Stomach (tissue), 9 donors: ENCODE data around the gene TTR. TPM values are rescaled to one million over a fixed set of nuclear protein-coding genes. Genes with fewer than 3 reads are reported as not detected.

ENCODE experiments used
- DNase-seq, 2 donors: peaks; one replicate each; pipeline versions ENCODE4 v3.0.0 to v3.0.0-alpha.2; 2013 to 2019
- H3K27ac ChIP-seq, 5 donors: fragments of 200-600 bp in 4 of 5; sonication (generic) in 4 of 5; one replicate each; pipeline ENCODE4 v1.5.1; 2013 to 2019; ENCODE audit warnings: mild to moderate bottlenecking in 1 of 5, moderate library complexity in 1 of 5
- H3K27me3 ChIP-seq, 3 donors: fragments of 200-600 bp; sonication (generic); one replicate each; pipeline ENCODE4 v1.5.1; 2017 to 2019; ENCODE audit warnings: mixed run types in 1 of 3
- H3K36me3 ChIP-seq, 4 donors: fragments of 200-600 bp; sonication (generic); 1 replicate in 3 of 4; 2 replicates in 1 of 4; pipeline ENCODE4 v1.5.1; 2016 to 2019
- H3K4me1 ChIP-seq, 4 donors: fragments of 200-600 bp; sonication (generic); one replicate each; pipeline ENCODE4 v1.5.1; 2016 to 2019
- H3K4me3 ChIP-seq, 4 donors: fragments of 200-600 bp; sonication (generic) in 3 of 4; one replicate each; pipeline ENCODE4 v1.5.1; 2016 to 2019; ENCODE audit warnings: mild to moderate bottlenecking in 1 of 4
- H3K9me3 ChIP-seq, 4 donors: fragments of 200-600 bp; sonication (generic); one replicate each; pipeline ENCODE4 v1.5.1; 2016 to 2019
- CTCF ChIP-seq, 7 experiments: fragments of 450-650 bp in 4 of 7; fragments of 200-600 bp in 3 of 7; sonication (generic) in 3 of 7; IDR thresholded peaks; one replicate each; pipeline ENCODE4 v1.5.1; 2016 to 2019; ENCODE audit warnings: antibody characterized with exemption in 7 of 7, control low read depth in 2 of 7, mild to moderate bottlenecking in 1 of 7
- EP300 ChIP-seq: sonication (generic); formaldehyde crosslinking; IDR thresholded peaks from one replicate; pipeline ENCODE4 v1.6.1; 2017; ENCODE audit warnings: antibody characterized with exemption
- POLR2A ChIP-seq, 4 donors: fragments of 450-650 bp; IDR thresholded peaks; one replicate each; pipeline ENCODE4 v1.6.1; 2016; ENCODE audit warnings: antibody characterized with exemption in 4 of 4, control low read depth in 2 of 4, mild to moderate bottlenecking in 1 of 4, moderate library complexity in 1 of 4
- POLR2AphosphoS5 ChIP-seq, 3 donors: sonication (generic); formaldehyde crosslinking; IDR thresholded peaks; one replicate each; pipeline ENCODE4 v1.6.1; 2016; ENCODE audit warnings: antibody characterized with exemption in 3 of 3
- WGBS, 5 donors: extraction: QIAGEN DNeasy Blood & Tissue Kit in 3 of 5; methylation state at CpG; one replicate each; pipeline versions ENCODE4 v1.1.5 to v1.1.7; 2013 to 2018; 5-methylcytosine and 5-hydroxymethylcytosine counted together
- intact Hi-C: fragments of 100-400 bp; cut with DNase I; formaldehyde crosslinking; loops from one replicate; pipeline ENCODE4 v1.15.1; 2023; ENCODE audit warnings: low total_unique reads
- polyA plus RNA-seq, 3 donors: library from polyadenylated mRNA; stranded (reverse); fragments of 200-250 nt; gene quantifications; one replicate each; pipeline ENCODE4 v1.2.3, GENCODE V29; 2013
- total RNA-seq, 5 donors: library from RNA; depleted of rRNA; stranded (reverse); fragments of >200 nt; gene quantifications; one replicate each; pipeline versions ENCODE4 v1.1.0 to v1.2.3, GENCODE V29; 2014 to 2016
- donor health status: healthy with polysubstance abuse.
- donor health status: Bipolar disorder and iron deficiency.
- donor health status: healthy.

The TTR gene
- total and polyA plus RNA-seq, 8 donors = 2.5 to 24.8 (median 8.0) TPM; not detected in 3

DNA sequence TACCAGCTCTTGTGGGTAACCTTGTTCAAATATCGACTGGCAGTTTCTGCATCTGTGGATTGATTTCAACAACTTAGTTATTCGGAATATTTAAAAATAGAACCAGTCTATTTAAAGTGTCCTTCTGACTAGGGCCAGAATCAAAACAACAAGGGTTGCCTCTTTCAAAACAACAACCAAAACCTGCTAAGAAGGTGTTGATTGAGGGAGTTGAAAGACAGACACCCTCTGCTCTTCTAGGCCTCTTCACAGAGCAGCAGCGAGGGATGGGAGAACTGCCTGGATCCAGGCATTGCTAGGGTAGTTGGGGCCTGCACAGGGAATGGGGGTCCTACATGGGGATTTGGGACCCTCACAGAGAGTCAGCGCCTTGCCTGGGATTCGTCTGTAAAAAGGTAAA lies 19.8 kb downstream of the TTR start:
- Histone ChIP-seq H3K4me3 (no peak overlapping the region), H3K9me3 (no peaks in the 10 kb centered on the region), H3K4me1 (peaks cover 0 to 10% (median 5%) of the 10 kb centered on the region in 4 donors), H3K27me3 (no peaks in the 10 kb centered on the region), H3K27ac (no peak overlapping the region), H3K36me3 (no peaks in the 10 kb centered on the region)
- intact Hi-C loops = no loop called here
- 78 to 92% (median 90%) methylated on average over 5 of the region's 5 CpGs for WGBS, 5 donors
- no peak for DNase-seq
- TF ChIP-seq POLR2A (IDR thresholded peaks at IDR 0.05) = no peak
- TF ChIP-seq POLR2AphosphoS5 (IDR thresholded peaks at IDR 0.05) = no peak
- no peak for TF ChIP-seq EP300
- TF ChIP-seq CTCF (IDR thresholded peaks at IDR 0.05) = no peak

DNA sequence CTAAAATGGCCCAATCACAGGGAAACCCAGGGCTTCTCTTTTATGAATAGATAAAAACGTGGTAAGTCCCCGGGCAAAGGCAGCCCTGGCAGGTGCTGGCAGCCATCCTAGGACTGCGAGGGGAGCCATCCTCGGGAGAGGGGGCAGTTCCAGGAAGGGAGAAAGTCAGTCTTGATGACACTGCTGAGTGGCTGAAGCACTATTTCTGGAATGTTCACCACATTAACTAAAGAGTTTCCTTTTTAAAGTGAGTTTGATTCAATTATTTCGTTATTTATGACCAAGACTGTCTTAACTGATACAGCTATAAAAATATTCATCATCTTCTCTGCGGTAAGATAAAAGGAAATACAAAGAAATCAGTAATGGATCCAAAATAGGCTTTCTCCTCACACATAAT lies 20.4 kb downstream of the TTR start:
- no peak overlapping the region for H3K27ac ChIP-seq
- no peak for DNase-seq
- H3K4me3 ChIP-seq = no peak overlapping the region
- H3K4me1 ChIP-seq = peaks cover 0 to 10% (median 5%) of the 10 kb centered on the region in 4 donors
- H3K36me3 ChIP-seq = no peaks in the 10 kb centered on the region
- intact Hi-C loops = no loop called here
- WGBS, 5 donors = 73 to 84% (median 77%) methylated on average over 6 of the region's 6 CpGs
- no peaks in the 10 kb centered on the region for H3K9me3 ChIP-seq
- TF ChIP-seq POLR2A (IDR thresholded peaks at IDR 0.05) (no peak), CTCF (IDR thresholded peaks at IDR 0.05) (no peak), POLR2AphosphoS5 (IDR thresholded peaks at IDR 0.05) (no peak), EP300 (no peak)
- no peaks in the 10 kb centered on the region for H3K27me3 ChIP-seq

GRCh38 chr18:31614044-31614443 lies 22.4 kb downstream of the TTR start:
- H3K27me3 ChIP-seq = no peaks in the 10 kb centered on the region
- no peaks in the 10 kb centered on the region for H3K36me3 ChIP-seq
- TF ChIP-seq EP300 (no peak), CTCF (IDR thresholded peaks at IDR 0.05) (no peak), POLR2A (IDR thresholded peaks at IDR 0.05) (no peak), POLR2AphosphoS5 (IDR thresholded peaks at IDR 0.05) (no peak)
- intact Hi-C loops = no loop called here
- DNase-seq = no peak
- no peak overlapping the region for H3K27ac ChIP-seq
- WGBS, 5 donors = 58 to 81% (median 80%) methylated on average over 2 of the region's 2 CpGs
- no peak overlapping the region for H3K4me3 ChIP-seq
- no peaks in the 10 kb centered on the region for H3K9me3 ChIP-seq
- peaks cover 0 to 10% (median 5%) of the 10 kb centered on the region in 4 donors for H3K4me1 ChIP-seq

DNA sequence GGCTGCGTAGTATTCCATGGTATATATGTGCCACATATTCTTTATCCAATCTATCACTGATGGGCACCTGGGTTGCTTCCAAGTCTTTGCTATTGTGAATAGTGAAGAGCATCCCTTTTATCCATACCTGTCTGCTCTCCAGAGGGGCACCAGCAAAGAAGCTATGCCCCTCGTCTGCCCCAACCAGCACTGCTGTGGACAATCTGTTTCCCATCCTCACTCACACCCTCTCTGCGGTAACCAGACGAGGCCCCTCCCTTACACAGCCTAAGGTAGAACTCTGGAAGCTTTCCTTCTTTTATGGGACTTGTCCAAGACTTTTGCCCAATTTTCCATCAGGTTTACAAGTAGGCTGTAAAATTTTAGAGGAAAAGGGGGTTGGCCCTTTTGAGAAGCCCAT lies 24.9 kb downstream of the TTR start:
- Histone ChIP-seq H3K27ac (no peak overlapping the region), H3K4me1 (no peaks in the 10 kb centered on the region), H3K36me3 (no peaks in the 10 kb centered on the region), H3K4me3 (no peak overlapping the region), H3K9me3 (no peaks in the 10 kb centered on the region), H3K27me3 (no peaks in the 10 kb centered on the region)
- 89 to 95% (median 93%) methylated on average over 4 of the region's 4 CpGs for WGBS, 5 donors
- intact Hi-C loops = no loop called here
- no peak for DNase-seq
- TF ChIP-seq POLR2AphosphoS5 (IDR thresholded peaks at IDR 0.05) (no peak), POLR2A (IDR thresholded peaks at IDR 0.05) (no peak), EP300 (no peak)

DNA sequence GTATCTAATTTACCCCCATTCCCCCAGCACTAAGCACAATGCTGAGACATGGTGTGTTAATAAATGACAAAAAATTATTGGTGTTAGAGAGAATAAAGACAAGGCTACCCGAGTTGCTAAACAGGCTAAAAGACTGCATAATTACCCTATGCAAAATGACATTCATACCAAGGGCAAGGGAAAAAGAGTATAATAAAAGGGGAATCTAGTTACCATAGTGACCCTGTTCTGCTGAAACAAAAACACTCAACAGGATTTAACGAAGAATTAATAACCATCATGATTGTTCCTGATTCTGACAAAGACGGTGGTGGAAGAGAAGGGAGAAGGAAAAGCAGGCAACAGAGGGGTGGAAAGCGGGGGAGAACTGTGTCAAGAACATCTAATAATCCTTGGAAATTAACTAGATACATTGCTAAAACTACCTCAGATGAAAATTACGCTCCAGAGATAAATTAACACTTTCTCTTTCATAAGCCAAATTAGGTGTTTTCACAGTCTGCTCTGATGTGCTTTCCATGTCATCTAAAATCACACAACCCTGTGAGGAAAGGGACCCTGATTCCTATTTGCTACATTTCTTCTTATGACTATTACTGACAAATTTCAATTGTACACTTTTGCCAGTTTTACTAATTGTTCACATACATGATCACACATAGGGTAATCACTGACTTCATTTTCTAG lies 25.5 kb downstream of the TTR start:
- no peak overlapping the region for H3K4me3 ChIP-seq
- H3K27ac ChIP-seq = no peak overlapping the region
- no peaks in the 10 kb centered on the region for H3K27me3 ChIP-seq
- no peaks in the 10 kb centered on the region for H3K9me3 ChIP-seq
- no peak for TF ChIP-seq EP300
- TF ChIP-seq POLR2AphosphoS5 (IDR thresholded peaks at IDR 0.05) = no peak
- TF ChIP-seq CTCF (IDR thresholded peaks at IDR 0.05) = no peak
- TF ChIP-seq POLR2A (IDR thresholded peaks at IDR 0.05) = no peak
- H3K4me1 ChIP-seq = no peaks in the 10 kb centered on the region
- 67 to 76% (median 71%) methylated on average over 5 of the region's 5 CpGs for WGBS, 5 donors
- no peak for DNase-seq
- intact Hi-C loops = no loop called here
- H3K36me3 ChIP-seq = no peaks in the 10 kb centered on the region
